ENCODE results near the gene DEDD2.

The DEDD2 gene

DNA sequence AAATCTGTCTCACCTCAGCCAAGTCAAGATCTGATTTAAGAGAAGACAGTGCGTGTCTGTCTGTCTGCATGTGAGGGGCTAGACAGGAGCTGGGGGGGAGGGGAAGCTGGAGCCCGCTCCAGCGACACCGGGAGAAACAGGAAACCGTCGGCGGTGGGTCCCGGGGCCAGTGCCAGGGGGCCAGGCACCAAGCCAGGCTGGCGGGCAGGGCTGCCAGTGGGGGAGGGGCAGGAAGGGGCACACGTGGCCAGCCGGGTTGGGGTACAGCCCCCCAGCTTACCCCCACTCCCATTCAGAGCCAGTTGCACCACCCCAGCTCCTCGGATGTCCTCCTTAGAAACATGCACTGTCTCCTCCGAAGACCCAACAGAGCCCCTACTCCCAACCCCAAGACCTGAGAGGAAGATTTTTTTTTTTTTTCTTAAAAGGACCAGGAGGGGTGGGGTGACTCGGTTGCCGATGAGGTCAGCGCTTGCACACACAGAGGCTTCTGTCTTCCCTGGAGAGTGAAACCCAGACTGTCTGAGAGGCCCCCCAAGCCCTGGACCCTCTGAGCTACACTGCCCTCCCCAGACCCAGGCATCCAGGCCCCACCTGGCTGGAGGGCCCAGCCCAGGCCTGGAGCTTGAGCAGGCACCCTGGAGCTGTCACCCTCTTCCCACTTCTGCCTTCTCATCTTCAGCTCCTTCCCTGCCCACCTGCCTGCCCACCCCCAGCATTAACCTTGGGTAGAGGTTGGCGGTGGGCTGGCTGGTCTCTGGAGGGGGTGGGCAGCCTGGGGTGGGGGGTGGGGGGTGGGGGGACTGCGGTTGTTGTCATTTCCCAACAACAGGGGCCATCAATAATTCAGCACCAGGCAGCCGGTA lies 33.4 kb upstream of the DEDD2 start:
- H3K27me3 ChIP-seq (ENCODE audit: insufficient read depth, low read length, poor library complexity, severe bottlenecking), result no peaks in the 10 kb centered on the region
- peaks cover 38% of the 10 kb centered on the region for H3K79me2 ChIP-seq (ENCODE audit: insufficient read depth, low read length)
- H3K36me3 ChIP-seq (ENCODE audit: insufficient read depth, low read length), result no peaks in the 10 kb centered on the region
- H3K4me3 ChIP-seq (ENCODE audit: low read length, poor library complexity, severe bottlenecking), result no peak overlapping the region
- no peak overlapping the region for H3K9ac ChIP-seq (ENCODE audit: low read depth, low read length, poor library complexity, severe bottlenecking)
- H2AFZ ChIP-seq (ENCODE audit: low read length), result no peak overlapping the region
- no peaks in the 10 kb centered on the region for H3K9me3 ChIP-seq (ENCODE audit: insufficient read depth, low read depth, low read length)
- no peaks in the 10 kb centered on the region for H3F3A ChIP-seq (ENCODE audit: low read depth)
- no peak overlapping the region for H3K4me2 ChIP-seq (ENCODE audit: low read depth, low read length, poor library complexity, severe bottlenecking)
- no peak for TF ChIP-seq EZH2phosphoT487 (IDR thresholded peaks at IDR 0.05; ENCODE audit: borderline replicate concordance)
- TF ChIP-seq, protein P1, sequence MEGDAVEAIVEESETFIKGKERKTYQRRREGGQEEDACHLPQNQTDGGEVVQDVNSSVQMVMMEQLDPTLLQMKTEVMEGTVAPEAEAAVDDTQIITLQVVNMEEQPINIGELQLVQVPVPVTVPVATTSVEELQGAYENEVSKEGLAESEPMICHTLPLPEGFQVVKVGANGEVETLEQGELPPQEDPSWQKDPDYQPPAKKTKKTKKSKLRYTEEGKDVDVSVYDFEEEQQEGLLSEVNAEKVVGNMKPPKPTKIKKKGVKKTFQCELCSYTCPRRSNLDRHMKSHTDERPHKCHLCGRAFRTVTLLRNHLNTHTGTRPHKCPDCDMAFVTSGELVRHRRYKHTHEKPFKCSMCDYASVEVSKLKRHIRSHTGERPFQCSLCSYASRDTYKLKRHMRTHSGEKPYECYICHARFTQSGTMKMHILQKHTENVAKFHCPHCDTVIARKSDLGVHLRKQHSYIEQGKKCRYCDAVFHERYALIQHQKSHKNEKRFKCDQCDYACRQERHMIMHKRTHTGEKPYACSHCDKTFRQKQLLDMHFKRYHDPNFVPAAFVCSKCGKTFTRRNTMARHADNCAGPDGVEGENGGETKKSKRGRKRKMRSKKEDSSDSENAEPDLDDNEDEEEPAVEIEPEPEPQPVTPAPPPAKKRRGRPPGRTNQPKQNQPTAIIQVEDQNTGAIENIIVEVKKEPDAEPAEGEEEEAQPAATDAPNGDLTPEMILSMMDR (conservative IDR thresholded peaks at IDR 0.05; ENCODE audit: low read length), result no peak
- no peaks in the 10 kb centered on the region for H3K9me2 ChIP-seq (replicated peaks; ENCODE audit: low read depth, low read length)
- H4K20me1 ChIP-seq (ENCODE audit: insufficient read depth, low read length, poor library complexity, severe bottlenecking), result no peaks in the 10 kb centered on the region
- peaks cover 16% of the 10 kb centered on the region for H3K4me1 ChIP-seq (ENCODE audit: insufficient read depth, low read length, poor library complexity, severe bottlenecking)

DNA sequence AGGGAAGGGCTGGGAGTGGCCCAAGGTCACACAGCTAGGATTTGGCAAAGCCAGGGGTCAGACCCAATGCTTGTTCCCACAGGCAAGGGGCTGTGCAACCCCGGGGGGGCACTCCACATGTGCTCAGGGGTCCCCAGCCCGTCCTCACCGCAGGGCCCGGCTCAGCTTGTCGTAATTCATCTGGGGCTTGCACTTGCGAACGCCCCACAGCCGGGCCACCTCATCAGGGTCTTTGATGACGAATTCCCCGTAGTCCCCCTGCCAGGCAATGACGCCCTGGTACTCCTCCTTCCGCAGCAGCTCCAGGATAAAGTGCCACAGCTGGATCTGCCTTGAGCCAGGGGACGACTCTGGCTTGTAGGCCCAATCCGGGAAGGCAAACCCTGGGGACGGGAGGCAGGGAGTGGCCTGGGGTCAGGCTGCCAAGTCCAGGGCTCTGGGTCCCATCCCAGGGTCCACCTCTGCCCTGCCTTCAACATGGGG lies 32.7 kb upstream of the DEDD2 start:
- no peaks in the 10 kb centered on the region for H3K36me3 ChIP-seq (ENCODE audit: insufficient read depth, low read length)

DNA sequence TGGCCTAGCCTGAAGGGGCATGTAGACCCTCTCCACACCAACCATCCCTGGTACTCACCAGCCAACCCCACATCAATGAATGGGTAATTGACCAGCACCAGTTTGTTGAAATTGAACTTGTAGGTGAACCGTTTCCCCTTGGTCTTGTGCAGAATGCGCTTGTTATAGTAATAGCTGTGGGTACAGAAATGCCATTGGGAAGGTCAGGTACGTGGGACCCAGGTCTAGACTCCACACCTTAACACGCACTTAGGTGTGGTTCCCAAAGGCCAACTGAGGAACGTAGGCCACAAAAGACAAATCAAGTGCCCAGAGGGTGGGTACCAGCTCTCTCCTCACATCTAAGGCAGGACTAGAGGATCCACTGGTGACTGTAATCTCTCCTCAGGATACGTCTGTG lies 32.3 kb upstream of the DEDD2 start:
- peaks cover 37% of the 10 kb centered on the region for H3K79me2 ChIP-seq (ENCODE audit: insufficient read depth, low read length)

More for the DNA sequence above, 32.7 kb upstream of the DEDD2 start:
- Histone ChIP-seq H3K9me3 (ENCODE audit: insufficient read depth, low read depth, low read length) (no peaks in the 10 kb centered on the region), H4K20me1 (ENCODE audit: insufficient read depth, low read length, poor library complexity, severe bottlenecking) (no peaks in the 10 kb centered on the region), H3K4me3 (ENCODE audit: low read length, poor library complexity, severe bottlenecking) (no peak overlapping the region), H3K27me3 (ENCODE audit: insufficient read depth, low read length, poor library complexity, severe bottlenecking) (no peaks in the 10 kb centered on the region), H3K79me2 (ENCODE audit: insufficient read depth, low read length) (peaks cover 38% of the 10 kb centered on the region), H3K9ac (ENCODE audit: low read depth, low read length, poor library complexity, severe bottlenecking) (no peak overlapping the region), H3K4me2 (ENCODE audit: low read depth, low read length, poor library complexity, severe bottlenecking) (no peak overlapping the region), H3K4me1 (ENCODE audit: insufficient read depth, low read length, poor library complexity, severe bottlenecking) (peaks cover 10% of the 10 kb centered on the region), H2AFZ (ENCODE audit: low read length) (no peak overlapping the region), H3F3A (ENCODE audit: low read depth) (no peaks in the 10 kb centered on the region), H3K9me2 (replicated peaks; ENCODE audit: low read depth, low read length) (no peaks in the 10 kb centered on the region)
- TF ChIP-seq, protein P1 (conservative IDR thresholded peaks at IDR 0.05; ENCODE audit: low read length), result no peak
- no peak for TF ChIP-seq EZH2phosphoT487 (IDR thresholded peaks at IDR 0.05; ENCODE audit: borderline replicate concordance)

More for the DNA sequence above, 32.3 kb upstream of the DEDD2 start:
- Histone ChIP-seq H3K4me2 (ENCODE audit: low read depth, low read length, poor library complexity, severe bottlenecking) (no peak overlapping the region), H3K9me3 (ENCODE audit: insufficient read depth, low read depth, low read length) (no peaks in the 10 kb centered on the region), H4K20me1 (ENCODE audit: insufficient read depth, low read length, poor library complexity, severe bottlenecking) (no peaks in the 10 kb centered on the region), H3F3A (ENCODE audit: low read depth) (no peaks in the 10 kb centered on the region), H3K27me3 (ENCODE audit: insufficient read depth, low read length, poor library complexity, severe bottlenecking) (no peaks in the 10 kb centered on the region), H3K9me2 (replicated peaks; ENCODE audit: low read depth, low read length) (no peaks in the 10 kb centered on the region), H3K9ac (ENCODE audit: low read depth, low read length, poor library complexity, severe bottlenecking) (no peak overlapping the region), H3K36me3 (ENCODE audit: insufficient read depth, low read length) (no peaks in the 10 kb centered on the region), H2AFZ (ENCODE audit: low read length) (no peak overlapping the region), H3K4me3 (ENCODE audit: low read length, poor library complexity, severe bottlenecking) (no peak overlapping the region), H3K4me1 (ENCODE audit: insufficient read depth, low read length, poor library complexity, severe bottlenecking) (peaks cover 13% of the 10 kb centered on the region)
- TF ChIP-seq, protein P1 (conservative IDR thresholded peaks at IDR 0.05; ENCODE audit: low read length), result no peak
- TF ChIP-seq EZH2phosphoT487 (IDR thresholded peaks at IDR 0.05; ENCODE audit: borderline replicate concordance), result no peak

Data from Loucy (cell line).